Measurements from ENCODE around the gene SLC35E4.

GRCh38 chr22:30643055-30643875 is 7.7 kb downstream of the SLC35E4 start:
- TF ChIP-seq CTCF (IDR thresholded peaks at IDR 0.05), result no peak
- no peak for TF ChIP-seq POLR2A (IDR thresholded peaks at IDR 0.05)

Data from right lobe of liver (tissue), 4 donors.